ENCODE results near the gene SLC38A10.

DNA sequence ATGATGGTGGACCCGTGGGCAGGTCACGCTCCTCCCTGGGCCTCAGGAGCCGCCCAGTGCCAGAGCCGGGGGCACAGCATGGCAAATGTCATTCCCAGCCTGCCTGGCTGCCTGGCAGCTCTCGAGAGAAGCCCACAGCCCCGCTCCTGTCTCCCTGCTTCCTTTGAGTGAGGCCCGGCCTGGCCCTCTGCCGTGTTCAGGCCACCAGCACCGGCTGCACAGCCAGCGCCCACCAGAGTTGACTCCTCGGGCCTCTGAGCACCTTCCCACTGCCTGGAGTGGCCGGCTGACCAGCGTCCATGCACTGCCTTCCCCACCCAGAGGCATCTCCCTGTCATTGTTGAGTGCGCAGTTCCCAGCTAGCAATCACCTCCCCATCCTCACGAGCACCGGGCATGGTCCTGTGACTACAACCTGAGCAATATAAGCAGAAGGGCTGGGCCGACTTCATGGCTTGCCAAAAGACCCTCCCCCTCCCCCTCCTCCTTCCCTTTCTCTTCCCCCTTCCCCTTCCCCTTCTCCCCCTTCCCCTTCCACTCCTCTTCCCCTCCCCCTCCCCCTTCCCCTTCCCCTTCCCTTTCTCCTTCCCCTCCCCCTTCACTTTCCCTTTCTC, 11.9 kb upstream of the SLC38A10 start:
- TF ChIP-seq, protein P1, sequence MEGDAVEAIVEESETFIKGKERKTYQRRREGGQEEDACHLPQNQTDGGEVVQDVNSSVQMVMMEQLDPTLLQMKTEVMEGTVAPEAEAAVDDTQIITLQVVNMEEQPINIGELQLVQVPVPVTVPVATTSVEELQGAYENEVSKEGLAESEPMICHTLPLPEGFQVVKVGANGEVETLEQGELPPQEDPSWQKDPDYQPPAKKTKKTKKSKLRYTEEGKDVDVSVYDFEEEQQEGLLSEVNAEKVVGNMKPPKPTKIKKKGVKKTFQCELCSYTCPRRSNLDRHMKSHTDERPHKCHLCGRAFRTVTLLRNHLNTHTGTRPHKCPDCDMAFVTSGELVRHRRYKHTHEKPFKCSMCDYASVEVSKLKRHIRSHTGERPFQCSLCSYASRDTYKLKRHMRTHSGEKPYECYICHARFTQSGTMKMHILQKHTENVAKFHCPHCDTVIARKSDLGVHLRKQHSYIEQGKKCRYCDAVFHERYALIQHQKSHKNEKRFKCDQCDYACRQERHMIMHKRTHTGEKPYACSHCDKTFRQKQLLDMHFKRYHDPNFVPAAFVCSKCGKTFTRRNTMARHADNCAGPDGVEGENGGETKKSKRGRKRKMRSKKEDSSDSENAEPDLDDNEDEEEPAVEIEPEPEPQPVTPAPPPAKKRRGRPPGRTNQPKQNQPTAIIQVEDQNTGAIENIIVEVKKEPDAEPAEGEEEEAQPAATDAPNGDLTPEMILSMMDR (IDR thresholded peaks at IDR 0.05), result no peak
- TF ChIP-seq POLR2A (IDR thresholded peaks at IDR 0.05) (no peak), POLR2AphosphoS5 (IDR thresholded peaks at IDR 0.05; ENCODE audit: insufficient read depth in 1 of 2, low read depth in 1 of 2) (no peak)
